IMR-90 (cell line): ENCODE measurements around the gene STOML1. TPM values are rescaled to one million over a fixed set of nuclear protein-coding genes. Genes with fewer than 3 reads are reported as not detected.

Source experiments
- ATAC-seq: fragments of 200-7000 bp; cut with Tn5 transposase; 2 replicates; pipeline ENCODE4 v1.9.1; 2020; ENCODE audit warnings: low read depth, mild to moderate bottlenecking, moderate library complexity
- BruUV-seq: library from RNA; stranded (reverse); fragments of 400-500 nt; replicated peaks from 2 replicates; lab custom pipeline; 2021; lab: Mats Ljungman, UMichigan
- CTCF ChIA-PET: fragments of 300-600 bp; formaldehyde crosslinking; extraction: SDS; loops from one replicate; lab custom pipeline; 2021; ENCODE audit warnings: antibody characterized with exemption; lab: Yijun Ruan, JAX
- POLR2A ChIA-PET: fragments of 300-600 bp; sonication (Branson Sonifier 250); formaldehyde crosslinking; loops from one replicate; lab custom pipeline; 2022; ENCODE audit warnings: antibody characterized with exemption; ENCODE audit not compliant: unreplicated experiment; lab: Charles Lee
- DNase-seq: peaks from one replicate; pipeline ENCODE4 v3.0.0; 2013
- H2AFZ ChIP-seq: replicated peaks from 2 replicates; pipeline ENCODE3; 2013; ENCODE audit warnings: low read length, mild to moderate bottlenecking; ENCODE audit not compliant: poor library complexity
- H2AK5ac ChIP-seq: 2 replicates; pipeline ENCODE4 v1.6.1; 2013; ENCODE audit warnings: low read depth, low read length, inconsistent platforms
- H2AK9ac ChIP-seq: replicated peaks from 2 replicates; pipeline ENCODE3; 2013; ENCODE audit warnings: mild to moderate bottlenecking, low read depth, low read length, moderate library complexity; ENCODE audit not compliant: poor library complexity
- H2BK120ac ChIP-seq: 2 replicates; pipeline ENCODE4 v1.6.1; 2013; ENCODE audit warnings: low read depth, low read length, inconsistent platforms
- H2BK15ac ChIP-seq: 3 replicates; pipeline ENCODE4 v1.6.1; 2013; ENCODE audit warnings: low read depth, low read length, inconsistent platforms
- H2BK20ac ChIP-seq: 2 replicates; pipeline ENCODE4 v1.6.1; 2013; ENCODE audit warnings: low read depth, mild to moderate bottlenecking, inconsistent platforms, low read length, moderate library complexity
- H2BK5ac ChIP-seq: 2 replicates; pipeline ENCODE4 v1.6.1; 2013; ENCODE audit warnings: mild to moderate bottlenecking, low read depth, low read length, inconsistent platforms; ENCODE audit not compliant: poor library complexity, severe bottlenecking
- H3K14ac ChIP-seq: replicated peaks from 2 replicates; pipeline ENCODE4 v1.6.1; 2013; ENCODE audit warnings: low read depth, low read length, inconsistent platforms
- H3K18ac ChIP-seq: 2 replicates; pipeline ENCODE4 v1.6.1; 2013; ENCODE audit warnings: low read depth, low read length, control low read depth
- H3K23ac ChIP-seq: 2 replicates; pipeline ENCODE4 v1.6.1; 2013; ENCODE audit warnings: low read depth, low read length, inconsistent platforms
- H3K27ac ChIP-seq: 2 replicates; pipeline ENCODE4 v1.5.1; 2013; ENCODE audit warnings: mild to moderate bottlenecking, control low read depth, low read length; ENCODE audit not compliant: insufficient read depth
- H3K27me3 ChIP-seq: 2 replicates; pipeline ENCODE4 v1.6.1; 2013; ENCODE audit warnings: low read length; ENCODE audit not compliant: control insufficient read depth, insufficient read depth
- H3K36me3 ChIP-seq: 2 replicates; pipeline ENCODE4 v1.6.1; 2013; ENCODE audit warnings: low read length, mixed read lengths; ENCODE audit not compliant: control insufficient read depth, insufficient read depth
- H3K4ac ChIP-seq: 2 replicates; pipeline ENCODE4 v1.6.1; 2013; ENCODE audit warnings: low read depth, low read length, inconsistent platforms
- H3K4me1 ChIP-seq: 2 replicates; pipeline ENCODE4 v1.6.1; 2013; ENCODE audit warnings: low read length, mixed read lengths; ENCODE audit not compliant: control insufficient read depth, insufficient read depth
- H3K4me2 ChIP-seq: 2 replicates; pipeline ENCODE4 v1.6.1; 2013; ENCODE audit warnings: low read depth, mild to moderate bottlenecking, control low read depth, low read length, moderate library complexity
- H3K4me3 ChIP-seq: 2 replicates; pipeline ENCODE4 v1.5.1; 2013; ENCODE audit warnings: low read depth, mild to moderate bottlenecking, control low read depth, low read length, moderate library complexity; ENCODE audit not compliant: insufficient read depth
- H3K56ac ChIP-seq: 2 replicates; pipeline ENCODE4 v1.6.1; 2013; ENCODE audit warnings: low read length, inconsistent platforms; ENCODE audit not compliant: insufficient read depth; ENCODE audit errors: extremely low read depth
- H3K79me1 ChIP-seq, 2 experiments: 2 replicates each; pipeline ENCODE4 v1.6.1; 2013; ENCODE audit warnings: low read length in 2 of 2, inconsistent platforms in 1 of 2, low read depth in 1 of 2
- H3K9ac ChIP-seq: 2 replicates; pipeline ENCODE4 v1.6.1; 2013; ENCODE audit warnings: low read depth, low read length, control low read depth
- H3K9me1 ChIP-seq: 2 replicates; pipeline ENCODE4 v1.6.1; 2013; ENCODE audit warnings: low read length, inconsistent platforms; ENCODE audit not compliant: insufficient read depth
- H3K9me3 ChIP-seq: 2 replicates; pipeline ENCODE4 v1.6.1; 2013; ENCODE audit warnings: low read length; ENCODE audit not compliant: control insufficient read depth, insufficient read depth
- H4K20me1 ChIP-seq: 2 replicates; pipeline ENCODE4 v1.6.1; 2013; ENCODE audit warnings: low read length, inconsistent platforms; ENCODE audit not compliant: insufficient read depth
- H4K5ac ChIP-seq: 2 replicates; pipeline ENCODE4 v1.6.1; 2013; ENCODE audit warnings: mild to moderate bottlenecking, low read depth, low read length, control low read depth
- H4K8ac ChIP-seq, 2 experiments: 2 replicates each; pipeline ENCODE4 v1.6.1; 2013; ENCODE audit warnings: low read depth in 2 of 2, low read length in 2 of 2, control low read depth in 1 of 2, inconsistent platforms in 1 of 2
- H4K91ac ChIP-seq: 2 replicates; pipeline ENCODE4 v1.6.1; 2013; ENCODE audit warnings: low read depth, low read length, inconsistent platforms; ENCODE audit not compliant: insufficient read depth
- CHD1 ChIP-seq: IDR thresholded peaks from 2 replicates; pipeline ENCODE4 v1.6.1; 2012; ENCODE audit warnings: low read depth, low read length, improper control_type of control experiment
- FOS ChIP-seq: fragments of 150-350 bp; IDR thresholded peaks from 2 replicates; pipeline ENCODE4 v1.6.1; 2016; ENCODE audit warnings: low read depth, low read length
- MAZ ChIP-seq: IDR thresholded peaks from 2 replicates; pipeline ENCODE4 v1.6.1; 2012; ENCODE audit warnings: low read depth, mild to moderate bottlenecking, low read length, improper control_type of control experiment, moderate library complexity, borderline replicate concordance
- MXI1 ChIP-seq: IDR thresholded peaks from 2 replicates; pipeline ENCODE4 v1.6.1; 2012; ENCODE audit warnings: low read depth, mild to moderate bottlenecking, low read length, moderate library complexity, borderline replicate concordance
- POLR2A ChIP-seq: IDR thresholded peaks from 2 replicates; pipeline ENCODE4 v1.6.1; 2012; ENCODE audit warnings: mild to moderate bottlenecking, low read depth, low read length
- RCOR1 ChIP-seq: IDR thresholded peaks from 2 replicates; pipeline ENCODE4 v1.6.1; 2012; ENCODE audit warnings: mild to moderate bottlenecking, low read length, improper control_type of control experiment; ENCODE audit not compliant: insufficient replicate concordance
- RFX5 ChIP-seq: IDR thresholded peaks from 2 replicates; pipeline ENCODE4 v1.8.0; 2012; ENCODE audit warnings: low read depth, mild to moderate bottlenecking, low read length, moderate library complexity
- SMC3 ChIP-seq: fragments of 150-350 bp; IDR thresholded peaks from 2 replicates; pipeline ENCODE4 v1.6.1; 2016; ENCODE audit warnings: low read depth, mild to moderate bottlenecking, antibody characterized with exemption, low read length, moderate library complexity
- WGBS, 2 experiments: methylation state at CpG; one replicate each; pipeline versions ENCODE4 v1.1.5 to v1.1.7; 2013; ENCODE audit warnings: missing lambda C conversion rate in 2 of 2; ENCODE audit not compliant: insufficient read length in 1 of 2; ENCODE audit errors: extremely low coverage in 2 of 2; 5-methylcytosine and 5-hydroxymethylcytosine counted together
- dilution Hi-C: fragments of 300-500 bp; cut with HindIII; formaldehyde crosslinking; loops from one replicate; pipeline ENCODE4 v1.14.3; 2018; ENCODE audit warnings: low sequenced_read_pairs; ENCODE audit not compliant: unreplicated experiment
- in situ Hi-C: fragments of 300-500 bp; cut with MboI; formaldehyde crosslinking; loops from 3 replicates; pipeline ENCODE4 v1.14.3; 2019; ENCODE audit warnings: low sequenced_read_pairs, inconsistent platforms, mixed read lengths
- intact Hi-C: fragments of 100-400 bp; cut with micrococcal nuclease; formaldehyde crosslinking; loops from 2 replicates; pipeline ENCODE4 v1.10.0; 2022
- polyA plus RNA-seq, 3 experiments: library from polyadenylated mRNA; depleted of rRNA; stranded (reverse); fragments of >200 nt; gene quantifications; 2 replicates each; pipeline ENCODE4 v1.2.3, GENCODE V29; 2012; ENCODE audit warnings: low replicate concordance in 1 of 3
- total RNA-seq: library from RNA; depleted of rRNA; stranded (reverse); fragments of >200 nt; gene quantifications from 2 replicates; pipeline ENCODE4 v1.2.3, GENCODE V29; 2012
- TF ChIP-seq, protein P1 (sequence below): fragments of 150-350 bp; IDR thresholded peaks from 2 replicates; pipeline ENCODE4 v1.6.1; 2016; ENCODE audit warnings: low read depth, mild to moderate bottlenecking, low read length, moderate library complexity, borderline replicate concordance

Gene STOML1
- total and polyA plus RNA-seq, 2 of the 4 experiments (the other 2 are of a cell fraction) = 11.8 to 21.2 TPM

DNA sequence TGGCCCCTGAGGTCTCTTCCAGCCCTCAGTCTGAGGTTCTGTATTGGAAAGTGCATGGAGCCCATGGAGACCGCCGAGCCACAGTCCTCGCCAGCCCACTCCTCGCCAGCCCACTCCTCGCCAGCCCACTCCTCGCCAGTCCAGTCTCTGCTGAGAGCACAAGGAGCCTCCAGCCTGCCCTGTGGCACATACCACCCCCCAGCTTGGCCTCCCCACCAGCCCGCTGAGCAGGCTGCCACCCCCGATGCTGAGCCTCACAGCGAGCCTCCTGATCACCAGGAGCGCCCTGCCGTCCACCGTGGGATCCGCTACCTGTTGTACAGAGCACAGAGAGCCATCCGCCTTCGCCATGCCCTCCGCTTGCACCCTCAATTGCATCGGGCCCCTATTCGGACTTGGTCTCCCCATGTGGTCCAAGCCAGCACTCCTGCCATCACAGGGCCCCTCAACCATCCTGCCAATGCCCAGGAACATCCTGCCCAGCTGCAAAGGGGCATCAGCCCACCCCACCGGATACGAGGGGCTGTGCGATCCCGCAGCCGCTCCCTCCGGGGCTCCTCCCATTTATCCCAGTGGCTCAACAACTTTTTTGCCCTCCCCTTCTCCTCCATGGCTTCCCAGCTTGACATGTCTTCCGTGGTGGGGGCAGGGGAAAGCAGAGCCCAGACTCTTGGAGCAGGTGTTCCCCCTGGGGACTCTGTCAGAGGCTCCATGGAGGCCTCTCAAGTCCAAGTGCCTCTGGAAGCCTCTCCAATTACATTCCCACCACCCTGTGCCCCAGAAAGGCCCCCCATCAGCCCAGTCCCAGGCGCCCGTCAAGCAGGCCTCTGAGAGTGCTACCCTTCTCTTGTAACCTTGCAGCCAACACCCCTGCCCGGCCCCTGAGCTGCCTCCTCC, 43.3 kb upstream of the STOML1 start:
- Histone ChIP-seq H2BK120ac (no peak overlapping the region), H3K36me3 (peaks cover 39% of the 10 kb centered on the region), H3K56ac (no peak overlapping the region), H3K9me1 (peaks cover 14% of the 10 kb centered on the region), H2AK5ac (no peak overlapping the region), H2BK15ac (no peak overlapping the region), H4K20me1 (no peaks in the 10 kb centered on the region), H3K4me3 (no peak overlapping the region), H3K18ac (no peak overlapping the region), H3K14ac (no peak overlapping the region), H2BK5ac (no peak overlapping the region), H3K4me2 (no peak overlapping the region), H2AK9ac (no peak overlapping the region), H3K23ac (no peak overlapping the region), H4K5ac (no peak overlapping the region), H4K8ac (no peak overlapping the region), H4K91ac (no peak overlapping the region), H3K9ac (no peak overlapping the region), H3K4ac (no peak overlapping the region), H2AFZ (no peak overlapping the region), H3K9me3 (no peaks in the 10 kb centered on the region), H2BK20ac (no peak overlapping the region), H3K27ac (no peak overlapping the region), H3K27me3 (no peaks in the 10 kb centered on the region), H3K4me1 (peaks cover 23% of the 10 kb centered on the region), H3K79me1 (peaks cover 8 to 13% of the 10 kb centered on the region in 2 experiments; a peak in 3 of 4 replicates)
- ATAC-seq = no peak
- CTCF ChIA-PET = interaction anchor here (1.2 kb wide), 2 partner anchors 8 to 30 kb away, joined by 4 read pairs; no protein-coding TSS in a partner anchor
- in situ Hi-C loops (loop anchor here (5.0 kb wide), 1 partner anchor 43 kb away; the partner anchor contains the start of genes PML and STOML1), intact Hi-C loops (no loop called here), dilution Hi-C loops (no loop called here)
- 97% methylated on average over 24 of the region's 28 CpGs; no CpG with 5 or more reads in 1 of the 2 experiments for WGBS, 2 experiments
- POLR2A ChIA-PET = no interaction called here
- no peak for DNase-seq
- TF ChIP-seq RFX5 = no peak
- TF ChIP-seq, protein P1, sequence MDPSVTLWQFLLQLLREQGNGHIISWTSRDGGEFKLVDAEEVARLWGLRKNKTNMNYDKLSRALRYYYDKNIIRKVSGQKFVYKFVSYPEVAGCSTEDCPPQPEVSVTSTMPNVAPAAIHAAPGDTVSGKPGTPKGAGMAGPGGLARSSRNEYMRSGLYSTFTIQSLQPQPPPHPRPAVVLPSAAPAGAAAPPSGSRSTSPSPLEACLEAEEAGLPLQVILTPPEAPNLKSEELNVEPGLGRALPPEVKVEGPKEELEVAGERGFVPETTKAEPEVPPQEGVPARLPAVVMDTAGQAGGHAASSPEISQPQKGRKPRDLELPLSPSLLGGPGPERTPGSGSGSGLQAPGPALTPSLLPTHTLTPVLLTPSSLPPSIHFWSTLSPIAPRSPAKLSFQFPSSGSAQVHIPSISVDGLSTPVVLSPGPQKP = no peak
- no peak for TF ChIP-seq RCOR1
- no peak for TF ChIP-seq POLR2A
- TF ChIP-seq CHD1 = no peak
- TF ChIP-seq MAZ = no peak
- TF ChIP-seq SMC3 = no peak
- no peak for TF ChIP-seq FOS
- no peak for TF ChIP-seq MXI1
- BruUV-seq = TSS peak; percentile 28
